Keratinocyte (primary cell): Measurements from ENCODE around the gene ITGAE. TPM values are rescaled to one million over a fixed set of nuclear protein-coding genes. Genes with fewer than 3 reads are reported as not detected.

Source experiments
- DNase-seq: peaks from one replicate; pipeline ENCODE4 v3.0.0-alpha.2; 2011; ENCODE audit warnings: low read depth, missing footprints, low spot score
- FAIRE-seq: peaks from 2 replicates; lab custom pipeline; 2011; peaks lifted over from hg19 to GRCh38; lab: Jason Lieb, UNC
- H2AFZ ChIP-seq: 2 replicates; pipeline ENCODE4 v1.6.0; 2012; ENCODE audit warnings: low read length, control low read depth, inconsistent platforms; ENCODE audit not compliant: control insufficient read depth
- H3K27ac ChIP-seq: 2 replicates; pipeline ENCODE4 v1.5.1; 2011; ENCODE audit warnings: low read length; ENCODE audit not compliant: control insufficient read depth, insufficient read depth
- H3K27me3 ChIP-seq: 3 replicates; pipeline ENCODE4 v1.6.0; 2011; ENCODE audit warnings: low read length; ENCODE audit not compliant: control insufficient read depth, insufficient read depth; ENCODE audit errors: extremely low read depth
- H3K36me3 ChIP-seq, 2 experiments: 2 replicates in 1 of 2; 3 replicates in 1 of 2; pipeline ENCODE4 v1.5.1; 2011; ENCODE audit warnings: low read length in 2 of 2, mild to moderate bottlenecking in 1 of 2; ENCODE audit not compliant: control insufficient read depth in 2 of 2, insufficient read depth in 2 of 2; ENCODE audit errors: extremely low read depth in 1 of 2
- H3K4me1 ChIP-seq: 3 replicates; pipeline ENCODE4 v1.5.1; 2011; ENCODE audit warnings: low read length; ENCODE audit not compliant: control insufficient read depth, insufficient read depth; ENCODE audit errors: extremely low read depth
- H3K4me2 ChIP-seq: 3 replicates; pipeline ENCODE4 v1.6.0; 2011; ENCODE audit warnings: low read depth, low read length; ENCODE audit not compliant: control insufficient read depth, insufficient read depth; ENCODE audit errors: extremely low read depth
- H3K4me3 ChIP-seq, 3 experiments: fragments of 200-600 bp in 1 of 3; sonication (generic) in 1 of 3; 2 replicates in 2 of 3; 3 replicates in 1 of 3; pipeline ENCODE4 v1.5.1; 2011 to 2016; ENCODE audit warnings: low read length in 3 of 3, mild to moderate bottlenecking in 3 of 3, control low read depth in 2 of 3, inconsistent platforms in 1 of 3, low read depth in 1 of 3, mixed read lengths in 1 of 3, mixed run types in 1 of 3, moderate library complexity in 1 of 3; ENCODE audit not compliant: control insufficient read depth in 2 of 3, insufficient read depth in 2 of 3; ENCODE audit errors: extremely low read depth in 1 of 3
- H3K79me2 ChIP-seq: 2 replicates; pipeline ENCODE4 v1.6.0; 2012; ENCODE audit warnings: low read length; ENCODE audit not compliant: control insufficient read depth, insufficient read depth
- H3K9ac ChIP-seq: 3 replicates; pipeline ENCODE4 v1.6.0; 2011; ENCODE audit warnings: low read length; ENCODE audit not compliant: control insufficient read depth, insufficient read depth; ENCODE audit errors: extremely low read depth
- H3K9me1 ChIP-seq: 3 replicates; pipeline ENCODE4 v1.6.0; 2011; ENCODE audit warnings: low read length; ENCODE audit not compliant: control insufficient read depth, insufficient read depth; ENCODE audit errors: extremely low read depth
- H3K9me3 ChIP-seq: 2 replicates; pipeline ENCODE4 v1.5.1; 2012; ENCODE audit warnings: low read depth, low read length; ENCODE audit not compliant: control insufficient read depth
- H4K20me1 ChIP-seq: 3 replicates; pipeline ENCODE4 v1.6.0; 2011; ENCODE audit warnings: low read length; ENCODE audit not compliant: control insufficient read depth, insufficient read depth; ENCODE audit errors: extremely low read depth
- CTCF ChIP-seq, 3 experiments: IDR thresholded peaks in 1 of 3; conservative IDR thresholded peaks in 1 of 3; optimal IDR thresholded peaks in 1 of 3; 2 replicates in 2 of 3; 3 replicates in 1 of 3; pipeline versions ENCODE3 to v1.5.1; 2011; ENCODE audit warnings: low read length in 3 of 3, mild to moderate bottlenecking in 3 of 3, moderate library complexity in 2 of 3, control low read depth in 1 of 3, inconsistent platforms in 1 of 3; ENCODE audit not compliant: insufficient read depth in 2 of 3; ENCODE audit errors: extremely low read depth in 1 of 3
- EZH2 ChIP-seq: IDR thresholded peaks from one replicate; pipeline ENCODE4 v1.6.1; 2012; ENCODE audit warnings: inconsistent platforms, mild to moderate bottlenecking, low read length, moderate library complexity
- dilution Hi-C: fragments of 300-500 bp; cut with MboI; formaldehyde crosslinking; loops from one replicate; pipeline ENCODE4 v1.7.0; 2020; ENCODE audit warnings: low sequenced_read_pairs; ENCODE audit not compliant: extremely low pct_ligation_motif_present
- polyA plus RNA-seq, 5 experiments: library from polyadenylated mRNA; depleted of rRNA in 3 of 5; stranded (reverse) in 3 of 5; stranded (forward) in 1 of 5; unstranded in 1 of 5; fragments of >200 nt; gene quantifications; 1 replicate in 1 of 5; 2 replicates in 3 of 5; 3 replicates in 1 of 5; pipeline versions ENCODE4 v1.2.1 to v1.2.3, GENCODE V29; 2011 to 2012; ENCODE audit warnings: missing spikeins in 2 of 5, low read depth in 1 of 5, low replicate concordance in 1 of 5

ITGAE gene
- polyA plus RNA-seq, 1 donor (not counting 4 experiments of a cell fraction or from before 2014, with no cell fraction given): 66.6 TPM

- FAIRE-seq (no peak), DNase-seq (no peak)
- Histone ChIP-seq H3K79me2 (no peaks in the 10 kb centered on the region), H3K9ac (no peak overlapping the region), H3K27ac (no peak overlapping the region), H3K36me3 (peaks cover 11 to 26% of the 10 kb centered on the region in 2 experiments), H4K20me1 (no peaks in the 10 kb centered on the region), H3K4me1 (no peaks in the 10 kb centered on the region), H3K9me1 (no peaks in the 10 kb centered on the region), H3K9me3 (no peaks in the 10 kb centered on the region), H2AFZ (no peak overlapping the region), H3K27me3 (no peaks in the 10 kb centered on the region), H3K4me3 (no peak overlapping the region), H3K4me2 (no peak overlapping the region)
- TF ChIP-seq CTCF (optimal IDR thresholded peaks at IDR 0.05 in 1 of 3, IDR thresholded peaks at IDR 0.05 in 1 of 3, conservative IDR thresholded peaks at IDR 0.05 in 1 of 3; ENCODE audit: extremely low read depth in 1 of 3, insufficient read depth in 2 of 3, low read length in 3 of 3) (no peak), EZH2 (no peak)
- dilution Hi-C loops: no loop called here
Observed at GRCh38 chr17:3821101-3821500, 20.1 kb upstream of the ITGAE start.

GRCh38 chr17:3818786-3819185 is 17.8 kb upstream of the ITGAE start:
- no peaks in the 10 kb centered on the region for H3K9me3 ChIP-seq
- no peak for DNase-seq
- H3K4me2 ChIP-seq: no peak overlapping the region
- TF ChIP-seq CTCF (optimal IDR thresholded peaks at IDR 0.05 in 1 of 3, IDR thresholded peaks at IDR 0.05 in 1 of 3, conservative IDR thresholded peaks at IDR 0.05 in 1 of 3; ENCODE audit: extremely low read depth in 1 of 3, insufficient read depth in 2 of 3, low read length in 3 of 3): no peak
- TF ChIP-seq EZH2: no peak
- no peaks in the 10 kb centered on the region for H3K9me1 ChIP-seq
- FAIRE-seq: no peak
- H3K79me2 ChIP-seq: no peaks in the 10 kb centered on the region
- peaks cover 11 to 24% of the 10 kb centered on the region in 2 experiments for H3K36me3 ChIP-seq
- no peaks in the 10 kb centered on the region for H4K20me1 ChIP-seq
- H2AFZ ChIP-seq: no peak overlapping the region
- H3K27me3 ChIP-seq: no peaks in the 10 kb centered on the region
- no peak overlapping the region for H3K9ac ChIP-seq
- H3K27ac ChIP-seq: no peak overlapping the region
- H3K4me1 ChIP-seq: no peaks in the 10 kb centered on the region
- dilution Hi-C loops: no loop called here
- H3K4me3 ChIP-seq: no peak overlapping the region
